Measurements from ENCODE around the gene SLC27A5. TPM values are rescaled to one million over a fixed set of nuclear protein-coding genes. Genes with fewer than 3 reads are reported as not detected.
A peak's percentile ranks its signal among the peaks of the same experiment; 100 is the strongest.
"Not testable (repeated sequence)": the region's sequence is repeated elsewhere in the genome, so short reads cannot be mapped to it uniquely, and the experiment has no call there.

SLC27A5 gene
- total and polyA plus RNA-seq, 5 donors from 2014 or later: 5.5 to 26.7 (median 17.5) TPM

DNA sequence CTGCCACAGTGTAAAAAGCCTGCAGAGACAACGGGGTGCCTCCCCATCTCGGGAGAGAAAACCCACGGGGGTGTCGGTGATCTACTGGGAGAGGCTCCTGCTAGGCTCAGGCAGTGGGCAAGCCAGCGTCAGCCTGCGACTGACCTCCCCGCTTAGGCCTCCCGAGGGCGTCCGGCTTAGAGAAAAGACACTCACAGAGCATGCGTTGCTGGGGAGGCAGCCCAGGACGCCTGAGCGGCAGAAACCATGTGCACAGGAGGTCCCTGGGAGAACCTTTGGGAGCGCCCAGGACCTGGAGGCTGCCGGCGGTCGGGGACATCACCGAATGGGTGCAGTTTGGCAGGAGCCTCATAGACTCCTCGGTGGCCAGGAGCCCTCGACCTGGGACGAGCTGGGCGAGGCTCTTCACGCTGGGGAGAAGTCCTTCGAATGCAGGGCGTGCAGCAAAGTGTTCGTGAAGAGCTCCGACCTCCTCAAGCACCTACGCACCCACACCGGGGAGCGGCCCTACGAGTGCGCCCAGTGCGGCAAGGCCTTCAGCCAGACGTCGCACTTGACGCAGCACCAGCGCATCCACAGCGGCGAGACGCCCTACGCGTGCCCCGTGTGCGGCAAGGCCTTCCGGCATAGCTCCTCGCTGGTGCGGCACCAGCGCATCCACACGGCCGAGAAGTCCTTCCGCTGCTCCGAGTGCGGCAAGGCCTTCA is 40.8 kb downstream of the SLC27A5 start:
- not testable (repeated sequence) for H3K4me3 ChIP-seq (ENCODE audit: low read depth, low read length); ATAC-seq (ENCODE audit: low read depth in 2 of 2); H3K27me3 Mint-ChIP-seq; DNase-seq; H3K27ac Mint-ChIP-seq; H3K9me3 Mint-ChIP-seq; H3K27me3 ChIP-seq (ENCODE audit: control insufficient read depth, insufficient read depth, low read length); H3K36me3 Mint-ChIP-seq; H3K9me3 ChIP-seq (ENCODE audit: control insufficient read depth in 2 of 2, low read length in 2 of 2); H3K27ac ChIP-seq (ENCODE audit: insufficient read depth, low read length, poor library complexity, severe bottlenecking)
- H3K4me3 Mint-ChIP-seq: peak overlapping the region in 1 of 4 donors; percentile 44
- peaks cover 16% of the 10 kb centered on the region for H3K36me3 ChIP-seq (ENCODE audit: control insufficient read depth, insufficient read depth, low read length)
- peaks cover 28% of the 10 kb centered on the region for H3K4me1 ChIP-seq (ENCODE audit: control insufficient read depth, insufficient read depth, low read length, poor library complexity, severe bottlenecking)
- peaks cover 4 to 44% (median 11%) of the 10 kb centered on the region in 4 donors for H3K4me1 Mint-ChIP-seq

DNA sequence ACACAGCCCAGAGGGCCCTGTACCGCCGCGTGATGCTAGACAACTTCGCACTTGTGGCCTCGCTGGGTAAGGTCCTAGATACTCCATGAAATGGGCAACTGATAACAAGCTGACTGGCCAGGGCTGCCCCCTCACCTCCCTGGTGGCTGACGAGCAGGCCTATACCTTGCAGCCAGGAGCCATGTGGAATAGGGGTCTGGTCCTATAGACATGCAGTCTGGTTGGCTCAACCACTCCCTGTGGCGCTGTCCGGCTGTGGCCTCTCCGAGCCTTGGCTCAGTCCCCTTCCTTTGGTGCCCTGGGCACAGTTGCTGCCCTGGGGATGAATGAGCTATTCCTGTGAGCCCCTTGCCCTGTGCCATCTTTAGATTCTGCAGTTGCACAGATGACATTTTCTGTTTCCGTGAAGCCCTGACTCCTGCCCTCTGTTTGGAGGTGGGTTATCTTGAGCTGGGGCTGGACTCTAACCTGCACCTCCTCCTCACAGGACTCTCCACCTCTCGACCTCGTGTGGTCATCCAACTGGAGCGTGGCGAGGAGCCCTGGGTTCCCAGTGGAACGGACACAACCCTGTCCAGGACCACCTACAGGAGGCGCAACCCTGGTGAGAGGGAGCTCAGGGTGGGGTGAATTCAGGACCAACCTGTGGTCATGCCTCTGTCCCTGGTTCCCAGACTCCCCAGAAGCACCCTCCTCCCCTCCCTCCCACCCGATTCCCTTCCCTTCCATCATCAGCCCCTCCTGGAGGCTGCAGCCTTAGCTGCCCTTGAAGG is 42.4 kb downstream of the SLC27A5 start:
- no peak overlapping the region for H3K27ac ChIP-seq (ENCODE audit: insufficient read depth, low read length, poor library complexity, severe bottlenecking)
- peaks cover 5% of the 10 kb centered on the region for H3K36me3 Mint-ChIP-seq
- H3K4me1 ChIP-seq (ENCODE audit: control insufficient read depth, insufficient read depth, low read length, poor library complexity, severe bottlenecking): peaks cover 18% of the 10 kb centered on the region
- H3K9me3 ChIP-seq (ENCODE audit: control insufficient read depth in 2 of 2, low read length in 2 of 2): no peaks in the 10 kb centered on the region
- H3K27me3 Mint-ChIP-seq: peaks cover 11% of the 10 kb centered on the region
- no peak for ATAC-seq (ENCODE audit: low read depth in 2 of 2)
- peak overlapping the region in 3 of 4 donors; percentile 38 to 88 (median 81) for H3K4me3 Mint-ChIP-seq
- no peaks in the 10 kb centered on the region for H3K9me3 Mint-ChIP-seq
- H3K4me1 Mint-ChIP-seq: peaks cover 0 to 31% (median 12%) of the 10 kb centered on the region in 4 donors
- DNase-seq: no peak
- H3K27ac Mint-ChIP-seq: peak overlapping the region in 1 of 3 donors; percentile 73
- H3K4me3 ChIP-seq (ENCODE audit: low read depth, low read length): no peak overlapping the region
- peaks cover 16% of the 10 kb centered on the region for H3K36me3 ChIP-seq (ENCODE audit: control insufficient read depth, insufficient read depth, low read length)
- peaks cover 2% of the 10 kb centered on the region for H3K27me3 ChIP-seq (ENCODE audit: control insufficient read depth, insufficient read depth, low read length)

DNA sequence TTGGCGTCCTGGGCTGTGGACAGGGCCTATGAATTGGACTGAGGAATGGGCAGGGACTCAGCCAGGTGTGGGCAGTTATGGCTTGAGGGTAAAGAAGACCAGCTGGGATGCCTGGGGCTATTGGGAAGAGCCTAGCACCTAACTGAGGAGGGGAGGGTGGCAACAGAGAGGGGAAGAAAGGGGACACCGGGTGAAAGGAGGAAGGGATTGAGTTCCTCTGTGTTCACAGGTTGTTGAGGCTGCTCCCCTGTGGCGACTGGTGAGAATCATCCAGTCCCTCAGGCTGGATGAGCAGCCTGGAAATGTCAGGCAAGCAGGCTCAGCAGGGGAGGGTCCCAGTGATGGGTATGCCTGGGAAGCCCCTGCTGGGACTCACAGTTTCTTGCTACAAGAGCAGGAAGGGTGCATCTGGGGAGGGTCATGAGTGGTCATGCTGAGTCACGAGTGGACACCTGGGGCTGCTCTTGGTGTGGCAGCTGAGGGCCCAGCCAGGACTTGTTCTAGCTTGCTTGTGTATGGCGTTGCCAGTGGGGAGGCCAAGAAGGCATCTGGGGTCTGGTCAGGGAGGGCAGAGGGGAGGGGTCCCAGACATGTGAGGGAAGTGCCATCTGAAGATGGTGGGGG is 43.5 kb downstream of the SLC27A5 start:
- Mint-ChIP-seq H3K4me3 (peak overlapping the region; percentile 81 to 89 (median 86)), H3K27ac (peak overlapping the region in 2 of 3 donors; percentile 44 to 73), H3K4me1 (peaks cover 0 to 26% (median 12%) of the 10 kb centered on the region in 4 donors), H3K9me3 (no peaks in the 10 kb centered on the region), H3K36me3 (peaks cover 5% of the 10 kb centered on the region), H3K27me3 (peaks cover 11% of the 10 kb centered on the region)
- H3K4me3 ChIP-seq (ENCODE audit: low read depth, low read length): no peak overlapping the region
- H3K9me3 ChIP-seq (ENCODE audit: control insufficient read depth in 2 of 2, low read length in 2 of 2): no peaks in the 10 kb centered on the region
- ATAC-seq (ENCODE audit: low read depth in 2 of 2) (no peak), DNase-seq (no peak)
- H3K27me3 ChIP-seq (ENCODE audit: control insufficient read depth, insufficient read depth, low read length): peaks cover 2% of the 10 kb centered on the region
- H3K27ac ChIP-seq (ENCODE audit: insufficient read depth, low read length, poor library complexity, severe bottlenecking): no peak overlapping the region
- H3K36me3 ChIP-seq (ENCODE audit: control insufficient read depth, insufficient read depth, low read length): peaks cover 16% of the 10 kb centered on the region
- H3K4me1 ChIP-seq (ENCODE audit: control insufficient read depth, insufficient read depth, low read length, poor library complexity, severe bottlenecking): peaks cover 18% of the 10 kb centered on the region

DNA sequence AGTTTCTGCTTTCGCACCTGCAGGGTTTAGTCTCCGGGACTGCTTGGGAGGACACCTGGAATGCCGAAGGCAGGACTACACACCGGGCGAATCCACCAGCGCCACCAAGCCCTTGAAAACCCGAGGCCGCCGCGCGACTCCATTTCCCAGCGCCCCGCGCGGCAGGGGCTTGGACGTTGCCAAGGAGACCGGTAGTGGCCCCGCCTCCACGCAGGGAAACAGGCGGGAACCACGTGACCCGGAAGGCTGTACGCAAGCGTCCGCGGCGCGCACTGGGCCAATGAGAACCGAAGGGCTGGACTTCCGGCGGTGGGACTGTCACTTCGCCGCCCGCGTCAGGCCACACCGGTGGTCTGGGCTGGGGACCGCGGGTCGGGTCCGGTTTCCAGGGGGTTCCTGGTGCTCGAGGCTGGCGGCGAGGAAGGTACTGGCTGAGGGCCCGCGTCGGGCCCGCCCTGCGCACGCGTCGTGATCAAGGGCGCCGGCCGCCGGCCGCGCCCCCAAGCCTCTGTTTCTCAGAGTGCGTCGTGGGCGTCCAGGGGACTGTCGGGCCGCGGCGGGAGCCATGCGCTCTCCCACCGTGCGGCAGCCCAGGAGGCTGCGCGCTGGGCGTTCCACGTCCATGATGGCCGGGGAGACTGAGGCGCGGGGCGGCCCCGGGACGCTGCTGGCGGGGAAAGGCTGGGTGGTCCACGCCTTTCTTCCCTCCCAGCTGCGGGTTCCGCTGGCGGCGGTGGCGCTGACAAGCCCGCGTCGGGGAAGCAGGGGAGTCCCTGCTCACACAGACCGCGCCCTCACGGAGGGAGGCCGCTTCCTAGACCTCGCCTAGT is 44.8 kb downstream of the SLC27A5 start, which contains the start of gene ZNF324:
TSS of gene ZNF324 (plus strand) at position 321 of the 830 bp plus-strand sequence. CDS start 2,106 bp downstream, outside the sequence.
- H3K4me1 ChIP-seq (ENCODE audit: control insufficient read depth, insufficient read depth, low read length, poor library complexity, severe bottlenecking): peaks cover 18% of the 10 kb centered on the region
- peaks cover 7% of the 10 kb centered on the region for H3K36me3 ChIP-seq (ENCODE audit: control insufficient read depth, insufficient read depth, low read length)
- Mint-ChIP-seq H3K27me3 (peaks cover 11% of the 10 kb centered on the region), H3K4me1 (peaks cover 0 to 26% (median 12%) of the 10 kb centered on the region in 4 donors), H3K27ac (peak within 1 kb of the TSS; percentile 75 to 85 (median 83)), H3K9me3 (no peaks in the 10 kb centered on the region), H3K4me3 (peak within 1 kb of the TSS; percentile 88 to 95 (median 90)), H3K36me3 (peaks cover 5% of the 10 kb centered on the region)
- H3K9me3 ChIP-seq (ENCODE audit: control insufficient read depth in 2 of 2, low read length in 2 of 2): no peaks in the 10 kb centered on the region
- peak within 1 kb of the TSS; percentile 85 for H3K27ac ChIP-seq (ENCODE audit: insufficient read depth, low read length, poor library complexity, severe bottlenecking)
- peaks cover 2% of the 10 kb centered on the region for H3K27me3 ChIP-seq (ENCODE audit: control insufficient read depth, insufficient read depth, low read length)
- DNase-seq (peak; percentile 96 to 97 (median 97)), ATAC-seq (ENCODE audit: low read depth in 2 of 2) (peak; percentile 98)
- H3K4me3 ChIP-seq (ENCODE audit: low read depth, low read length): peak within 1 kb of the TSS; percentile 71

DNA sequence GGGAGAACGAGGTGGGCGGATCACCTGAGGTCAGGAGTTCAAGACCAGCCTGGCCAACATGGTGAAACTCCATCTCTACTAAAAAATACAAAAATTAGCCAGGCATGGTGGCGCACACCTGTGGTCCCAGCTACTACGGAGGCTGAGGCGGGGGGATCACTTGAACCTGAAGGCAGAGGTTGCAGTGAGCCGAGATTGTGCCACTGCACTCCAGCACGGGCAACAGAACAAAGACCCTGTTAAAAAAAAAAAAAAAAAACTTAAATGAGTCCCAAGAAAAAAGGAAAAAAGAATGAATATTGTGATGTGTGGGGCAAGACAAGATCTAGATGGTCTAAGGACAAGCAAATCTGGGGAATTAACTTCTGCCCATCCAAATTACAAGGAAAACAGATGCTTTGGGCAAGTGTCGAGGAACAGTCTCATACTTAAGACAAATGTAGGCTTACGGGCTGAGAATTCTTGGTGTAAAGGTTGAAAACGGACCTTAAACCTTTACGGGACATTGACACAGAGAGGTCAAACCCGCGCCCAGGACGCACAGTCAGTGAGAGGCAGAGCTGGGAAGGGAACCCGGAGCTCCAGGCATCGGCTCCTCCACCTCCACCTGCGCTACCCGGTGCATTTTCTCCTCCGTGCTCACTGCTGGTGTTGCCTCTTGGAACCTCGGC is 45.6 kb downstream of the SLC27A5 start:
- H3K4me1 Mint-ChIP-seq: peaks cover 0 to 26% (median 12%) of the 10 kb centered on the region in 4 donors
- peaks cover 5% of the 10 kb centered on the region for H3K36me3 Mint-ChIP-seq
- peak overlapping the region in 2 of 3 donors; percentile 75 to 85 for H3K27ac Mint-ChIP-seq
- no peaks in the 10 kb centered on the region for H3K9me3 Mint-ChIP-seq
- Histone ChIP-seq H3K9me3 (ENCODE audit: control insufficient read depth in 2 of 2, low read length in 2 of 2) (no peaks in the 10 kb centered on the region), H3K4me1 (ENCODE audit: control insufficient read depth, insufficient read depth, low read length, poor library complexity, severe bottlenecking) (peaks cover 18% of the 10 kb centered on the region), H3K27me3 (ENCODE audit: control insufficient read depth, insufficient read depth, low read length) (peaks cover 2% of the 10 kb centered on the region), H3K27ac (ENCODE audit: insufficient read depth, low read length, poor library complexity, severe bottlenecking) (no peak overlapping the region), H3K36me3 (ENCODE audit: control insufficient read depth, insufficient read depth, low read length) (peaks cover 6% of the 10 kb centered on the region), H3K4me3 (ENCODE audit: low read depth, low read length) (peak overlapping the region; percentile 71)
- peak; percentile 5 to 8 for ATAC-seq (ENCODE audit: low read depth in 2 of 2)
- peaks cover 11% of the 10 kb centered on the region for H3K27me3 Mint-ChIP-seq
- no peak for DNase-seq
- H3K4me3 Mint-ChIP-seq: peak overlapping the region; percentile 88 to 95 (median 90)

DNA sequence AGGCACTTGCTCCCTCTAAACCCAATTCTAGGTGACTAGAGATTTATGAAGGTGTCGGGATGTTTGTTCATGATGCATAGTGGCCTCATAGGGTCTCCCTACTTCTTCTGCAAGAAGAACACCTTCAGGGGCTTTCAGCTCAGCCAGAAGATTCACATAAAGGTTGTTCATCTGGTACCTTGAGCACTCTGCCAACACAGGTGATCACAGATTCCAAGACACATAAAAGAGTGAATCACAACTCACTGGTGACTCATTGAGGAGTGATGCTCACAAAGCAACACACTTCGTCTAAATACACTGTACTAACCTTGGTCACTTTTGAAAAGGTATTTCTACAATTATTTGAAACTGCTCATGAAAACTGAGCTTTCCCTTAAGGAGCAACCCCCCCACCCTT is 51.8 kb downstream of the SLC27A5 start:
- H3K27me3 Mint-ChIP-seq: peaks cover under 1% of the 10 kb centered on the region
- H3K4me1 Mint-ChIP-seq: peaks cover 0 to 9% (median 3%) of the 10 kb centered on the region in 4 donors
- H3K9me3 ChIP-seq (ENCODE audit: control insufficient read depth in 2 of 2, low read length in 2 of 2): no peaks in the 10 kb centered on the region
- H3K9me3 Mint-ChIP-seq: no peaks in the 10 kb centered on the region
- DNase-seq (no peak), ATAC-seq (ENCODE audit: low read depth in 2 of 2) (no peak)
- H3K4me1 ChIP-seq (ENCODE audit: control insufficient read depth, insufficient read depth, low read length, poor library complexity, severe bottlenecking): no peaks in the 10 kb centered on the region
- peaks cover 3% of the 10 kb centered on the region for H3K36me3 ChIP-seq (ENCODE audit: control insufficient read depth, insufficient read depth, low read length)
- no peak overlapping the region for H3K4me3 ChIP-seq (ENCODE audit: low read depth, low read length)
- H3K36me3 Mint-ChIP-seq: peaks cover 15% of the 10 kb centered on the region
- H3K27me3 ChIP-seq (ENCODE audit: control insufficient read depth, insufficient read depth, low read length): no peaks in the 10 kb centered on the region
- H3K27ac ChIP-seq (ENCODE audit: insufficient read depth, low read length, poor library complexity, severe bottlenecking): no peak overlapping the region
- peak overlapping the region in 1 of 4 donors; percentile 69 for H3K4me3 Mint-ChIP-seq
- peak overlapping the region in 1 of 3 donors; percentile 76 for H3K27ac Mint-ChIP-seq
